Measurements from ENCODE around the gene NTM.

DNA sequence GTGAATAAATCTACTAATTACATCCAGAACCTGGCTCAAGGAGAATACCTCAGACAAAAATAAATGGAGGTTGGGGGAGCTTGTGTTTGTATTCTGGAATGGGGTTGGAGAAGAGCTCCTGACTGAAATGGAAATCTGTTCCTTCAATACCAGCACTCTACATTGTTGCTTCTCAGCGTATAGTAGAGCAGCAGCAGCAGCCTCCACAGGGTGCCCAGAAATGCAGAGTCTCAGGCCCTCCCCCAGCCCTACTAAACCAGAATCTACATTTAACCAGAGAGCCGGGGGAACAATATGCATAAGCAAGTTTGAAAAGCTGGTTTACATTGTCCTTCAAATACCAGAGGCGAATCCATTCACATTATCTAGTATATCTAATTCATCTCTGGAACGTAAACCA is 474.8 kb downstream of the NTM start:
- TF ChIP-seq, protein P1, sequence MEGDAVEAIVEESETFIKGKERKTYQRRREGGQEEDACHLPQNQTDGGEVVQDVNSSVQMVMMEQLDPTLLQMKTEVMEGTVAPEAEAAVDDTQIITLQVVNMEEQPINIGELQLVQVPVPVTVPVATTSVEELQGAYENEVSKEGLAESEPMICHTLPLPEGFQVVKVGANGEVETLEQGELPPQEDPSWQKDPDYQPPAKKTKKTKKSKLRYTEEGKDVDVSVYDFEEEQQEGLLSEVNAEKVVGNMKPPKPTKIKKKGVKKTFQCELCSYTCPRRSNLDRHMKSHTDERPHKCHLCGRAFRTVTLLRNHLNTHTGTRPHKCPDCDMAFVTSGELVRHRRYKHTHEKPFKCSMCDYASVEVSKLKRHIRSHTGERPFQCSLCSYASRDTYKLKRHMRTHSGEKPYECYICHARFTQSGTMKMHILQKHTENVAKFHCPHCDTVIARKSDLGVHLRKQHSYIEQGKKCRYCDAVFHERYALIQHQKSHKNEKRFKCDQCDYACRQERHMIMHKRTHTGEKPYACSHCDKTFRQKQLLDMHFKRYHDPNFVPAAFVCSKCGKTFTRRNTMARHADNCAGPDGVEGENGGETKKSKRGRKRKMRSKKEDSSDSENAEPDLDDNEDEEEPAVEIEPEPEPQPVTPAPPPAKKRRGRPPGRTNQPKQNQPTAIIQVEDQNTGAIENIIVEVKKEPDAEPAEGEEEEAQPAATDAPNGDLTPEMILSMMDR (IDR thresholded peaks at IDR 0.05): no peak
- TF ChIP-seq POLR2AphosphoS5 (IDR thresholded peaks at IDR 0.05) (no peak), POLR2A (IDR thresholded peaks at IDR 0.05) (no peak)

All from breast epithelium (tissue), 3 donors.